Epithelial cell of proximal tubule (primary cell): ENCODE results near the gene GBX2. TPM values are rescaled to one million over a fixed set of nuclear protein-coding genes. Genes with fewer than 3 reads are reported as not detected.

Experiments
- DNase-seq: peaks from one replicate; pipeline ENCODE4 v3.0.0-alpha.2; 2011; ENCODE audit warnings: low read depth
- H3K4me3 ChIP-seq: 2 replicates; pipeline ENCODE4 v1.5.1; 2011; ENCODE audit warnings: low read depth, mild to moderate bottlenecking, low read length
- total RNA-seq: library from RNA; depleted of rRNA; stranded (reverse); fragments of >200 nt; gene quantifications from 2 replicates; pipeline ENCODE4 v1.2.3, GENCODE V29; 2015
- TF ChIP-seq, protein P1 (sequence below): conservative IDR thresholded peaks from 2 replicates; pipeline ENCODE4 v1.5.1; 2012; ENCODE audit warnings: low read depth, mild to moderate bottlenecking, low read length

The GBX2 gene
- total RNA-seq, 1 donor from 2014 or later, result 4.8 TPM

DNA sequence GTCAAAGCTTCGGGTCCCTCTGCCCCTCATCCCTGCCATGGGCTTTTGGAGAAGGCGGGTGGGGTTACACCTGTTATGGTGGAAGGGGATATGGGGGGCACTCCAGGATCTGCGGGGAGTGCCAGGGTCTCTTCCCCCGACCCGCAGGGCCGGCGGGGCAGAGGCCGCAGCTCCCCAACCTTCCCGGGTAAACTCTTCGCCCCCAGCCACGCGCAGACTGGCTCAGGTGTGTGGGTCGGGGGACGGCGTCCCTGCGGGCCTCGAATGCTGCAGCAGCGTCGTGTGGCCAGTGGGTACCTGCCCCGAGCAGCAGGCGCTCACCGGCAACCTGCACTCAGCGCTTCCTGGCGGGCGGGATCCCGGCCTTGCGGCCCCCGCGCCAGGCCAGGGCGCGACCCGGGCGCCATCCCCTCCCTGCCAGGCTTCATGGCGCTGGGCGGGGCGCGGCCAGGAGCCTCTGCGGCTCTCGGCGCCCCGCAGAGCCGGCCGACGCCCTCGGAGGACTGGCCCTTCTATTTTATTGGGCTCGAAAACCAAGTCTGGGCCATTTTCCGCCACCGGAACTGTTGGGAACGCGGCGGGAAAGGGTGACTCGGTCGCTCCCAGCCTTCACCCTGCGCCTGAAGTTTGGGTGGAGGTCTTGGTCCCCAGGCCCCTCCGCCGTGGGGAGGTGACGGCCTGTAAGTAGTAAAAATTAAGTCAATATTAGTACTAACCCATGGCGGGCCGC is 4.5 kb downstream of the GBX2 start:
- TF ChIP-seq, protein P1, sequence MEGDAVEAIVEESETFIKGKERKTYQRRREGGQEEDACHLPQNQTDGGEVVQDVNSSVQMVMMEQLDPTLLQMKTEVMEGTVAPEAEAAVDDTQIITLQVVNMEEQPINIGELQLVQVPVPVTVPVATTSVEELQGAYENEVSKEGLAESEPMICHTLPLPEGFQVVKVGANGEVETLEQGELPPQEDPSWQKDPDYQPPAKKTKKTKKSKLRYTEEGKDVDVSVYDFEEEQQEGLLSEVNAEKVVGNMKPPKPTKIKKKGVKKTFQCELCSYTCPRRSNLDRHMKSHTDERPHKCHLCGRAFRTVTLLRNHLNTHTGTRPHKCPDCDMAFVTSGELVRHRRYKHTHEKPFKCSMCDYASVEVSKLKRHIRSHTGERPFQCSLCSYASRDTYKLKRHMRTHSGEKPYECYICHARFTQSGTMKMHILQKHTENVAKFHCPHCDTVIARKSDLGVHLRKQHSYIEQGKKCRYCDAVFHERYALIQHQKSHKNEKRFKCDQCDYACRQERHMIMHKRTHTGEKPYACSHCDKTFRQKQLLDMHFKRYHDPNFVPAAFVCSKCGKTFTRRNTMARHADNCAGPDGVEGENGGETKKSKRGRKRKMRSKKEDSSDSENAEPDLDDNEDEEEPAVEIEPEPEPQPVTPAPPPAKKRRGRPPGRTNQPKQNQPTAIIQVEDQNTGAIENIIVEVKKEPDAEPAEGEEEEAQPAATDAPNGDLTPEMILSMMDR, result no peak
- peak overlapping the region; percentile 27 for H3K4me3 ChIP-seq

DNA sequence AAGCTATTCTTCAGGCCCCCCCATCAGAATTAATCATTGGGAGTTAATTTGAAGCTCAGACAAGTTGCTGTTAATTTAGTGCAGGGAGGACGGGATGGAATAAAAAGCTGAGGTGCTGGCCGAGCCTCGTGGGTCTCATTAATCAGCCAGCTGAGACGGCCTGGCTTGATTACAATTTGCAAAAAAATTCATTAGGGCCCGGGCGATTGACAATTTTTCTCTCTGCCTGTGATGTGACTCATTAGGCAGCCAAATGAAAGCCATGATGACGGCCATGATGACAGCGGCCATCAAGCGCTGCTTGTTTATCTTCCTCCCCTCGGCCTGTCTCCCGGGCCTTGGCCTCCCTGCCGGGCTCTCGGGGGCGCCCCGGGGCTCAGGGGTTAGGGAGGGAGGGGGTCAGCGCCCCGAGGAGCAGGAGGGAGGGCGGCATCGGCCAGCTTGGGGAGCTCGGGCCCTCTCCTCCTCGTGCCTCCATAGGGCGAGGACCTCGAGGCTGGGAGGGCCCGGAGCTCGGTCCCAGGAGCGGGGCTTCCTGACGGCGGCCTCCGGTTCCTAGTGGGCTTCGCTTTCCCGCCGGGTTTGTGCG is 5.2 kb downstream of the GBX2 start:
- TF ChIP-seq, protein P1, result no peak
- H3K4me3 ChIP-seq, result no peak overlapping the region
- no peak for DNase-seq

More for the DNA sequence above, 4.5 kb downstream of the GBX2 start:
- DNase-seq, result no peak

DNA sequence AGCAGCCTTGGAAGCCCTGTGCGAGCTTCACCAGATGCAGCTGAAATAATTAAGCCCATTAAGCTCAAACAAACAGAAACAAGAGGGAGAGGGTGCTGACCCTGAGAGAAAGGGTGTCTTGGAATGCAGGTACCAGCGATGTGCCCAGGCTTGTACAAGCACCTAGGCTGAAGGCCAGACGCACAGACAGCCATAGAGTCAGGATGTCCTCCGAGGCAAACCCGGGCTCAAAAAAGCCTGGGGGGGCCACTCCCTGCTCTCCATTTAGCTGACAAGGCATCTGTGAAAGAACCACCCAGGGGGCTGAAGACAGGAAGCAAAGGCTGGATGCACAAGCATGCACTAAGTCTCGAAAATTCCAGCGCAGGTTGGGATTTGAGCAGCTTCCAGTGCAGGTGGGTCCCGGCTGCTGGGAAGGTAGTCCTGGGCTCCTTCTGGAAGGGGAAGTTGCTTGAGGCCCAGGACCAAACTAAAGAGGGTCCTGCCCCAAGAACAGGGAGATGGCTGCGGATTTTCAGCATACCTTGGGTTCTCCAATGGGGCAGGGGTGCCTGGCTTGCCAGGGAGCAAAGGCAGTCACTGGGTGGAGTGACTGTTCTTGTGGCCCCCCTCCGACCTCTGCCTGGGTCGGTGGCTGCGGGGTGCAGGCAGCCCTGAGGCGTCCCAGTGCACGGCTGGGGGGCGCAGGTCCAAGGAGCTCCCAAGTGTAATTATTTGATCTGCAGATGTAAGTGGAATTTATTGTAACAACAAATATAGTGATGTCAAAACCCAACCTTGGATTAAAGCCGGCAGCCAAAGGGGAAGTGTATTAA is 5.9 kb downstream of the GBX2 start:
- H3K4me3 ChIP-seq, result no peak overlapping the region
- no peak for DNase-seq
- TF ChIP-seq, protein P1, result no peak

DNA sequence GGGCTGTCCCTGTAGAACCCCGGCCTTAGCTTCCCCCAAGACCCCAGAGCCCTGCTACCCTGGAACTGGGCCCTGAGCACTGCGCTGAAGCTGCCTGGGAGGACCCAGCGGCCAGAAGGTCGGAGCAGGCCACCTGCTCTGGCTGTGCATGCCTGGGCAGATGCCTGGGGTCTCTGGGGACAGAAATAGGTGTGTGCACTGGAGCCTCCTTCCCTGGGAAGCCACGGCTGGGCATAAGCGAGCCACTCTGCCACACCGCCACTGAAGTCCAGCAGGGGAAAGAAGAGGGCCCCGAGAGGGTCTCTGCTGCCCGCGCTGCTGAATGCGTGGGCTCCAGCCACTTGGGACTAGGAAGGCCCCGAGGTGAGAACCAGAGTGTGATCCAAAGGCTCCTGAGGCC is 6.7 kb downstream of the GBX2 start:
- H3K4me3 ChIP-seq, result no peak overlapping the region
- TF ChIP-seq, protein P1, result no peak
- DNase-seq, result no peak

DNA sequence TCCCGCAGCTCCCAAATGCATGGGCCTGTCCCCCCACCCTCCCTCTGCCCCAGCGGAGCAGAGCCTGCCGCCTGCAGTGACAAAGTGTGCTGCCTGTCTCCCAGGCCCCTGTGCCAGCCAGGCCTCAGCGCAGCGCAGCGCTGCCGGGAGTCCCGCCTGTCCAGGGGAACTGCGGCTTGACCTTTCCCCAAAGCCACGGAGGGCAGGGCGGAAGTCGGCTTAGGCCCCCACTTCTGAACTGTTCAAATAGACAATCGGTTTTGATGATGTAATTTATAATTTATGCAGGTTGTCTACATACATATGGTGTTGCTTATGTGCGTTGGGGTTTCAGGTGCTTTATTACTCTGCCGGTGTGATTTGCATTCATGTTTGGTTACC is 7.1 kb downstream of the GBX2 start:
- H3K4me3 ChIP-seq, result no peak overlapping the region
- DNase-seq, result no peak
- TF ChIP-seq, protein P1, result no peak

DNA sequence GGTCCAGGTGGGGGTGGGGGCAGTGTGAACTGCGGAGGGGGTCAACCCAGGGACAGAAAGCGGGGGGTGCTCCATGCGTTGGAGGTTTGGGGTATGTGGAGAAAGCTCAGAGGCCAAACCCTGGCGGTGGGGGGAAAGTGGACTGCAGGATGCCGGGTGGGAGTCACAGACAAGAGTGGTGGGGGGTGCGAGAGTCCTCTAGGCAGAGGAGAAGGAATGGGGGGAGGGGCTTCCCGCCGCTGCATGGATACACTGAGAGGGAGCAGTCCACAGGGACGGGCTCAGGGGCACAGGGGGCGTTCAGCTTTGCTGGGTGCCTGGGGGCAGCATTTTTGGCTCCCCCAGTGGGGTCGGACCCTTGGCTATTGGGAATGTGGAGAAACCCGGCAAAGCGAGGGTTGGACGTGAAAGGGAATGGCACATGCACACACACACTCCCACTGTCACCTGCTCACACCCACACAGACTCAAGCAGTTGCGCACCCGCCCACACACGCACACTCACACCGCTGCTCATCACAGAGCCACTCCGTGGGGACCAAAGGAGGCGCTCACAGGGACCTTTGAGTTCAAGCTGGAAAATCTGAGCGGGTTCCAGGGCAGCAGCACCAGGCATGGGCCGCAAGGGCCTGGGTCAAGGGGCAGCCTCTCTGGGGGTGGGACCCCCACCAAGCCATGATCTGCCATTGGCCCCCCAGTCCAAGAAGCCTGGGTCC is 7.7 kb downstream of the GBX2 start:
- TF ChIP-seq, protein P1, result no peak
- H3K4me3 ChIP-seq, result no peak overlapping the region
- no peak for DNase-seq
